Loucy (cell line): ENCODE measurements around the gene FLCN.

Source experiments
- H2AFZ ChIP-seq: fragments of 200-600 bp; sonication (generic); 2 replicates; pipeline ENCODE4 v1.6.0; 2016; ENCODE audit warnings: antibody characterized with exemption, mild to moderate bottlenecking, low read length, moderate library complexity
- H3F3A ChIP-seq: fragments of 200-600 bp; 2 replicates; pipeline ENCODE4 v1.6.0; 2016; ENCODE audit warnings: antibody characterized with exemption, low read depth, mild to moderate bottlenecking
- H3K27me3 ChIP-seq: fragments of 200-600 bp; sonication (generic); 2 replicates; pipeline ENCODE4 v1.6.1; 2014; ENCODE audit warnings: low read length, mild to moderate bottlenecking; ENCODE audit not compliant: insufficient read depth, poor library complexity, severe bottlenecking
- H3K36me3 ChIP-seq: fragments of 200-600 bp; sonication (generic); 2 replicates; pipeline ENCODE4 v1.6.1; 2016; ENCODE audit warnings: low read length; ENCODE audit not compliant: insufficient read depth
- H3K4me1 ChIP-seq: fragments of 200-600 bp; sonication (generic); 2 replicates; pipeline ENCODE4 v1.5.1; 2014; ENCODE audit warnings: low read length, mild to moderate bottlenecking; ENCODE audit not compliant: insufficient read depth, poor library complexity, severe bottlenecking
- H3K4me2 ChIP-seq: fragments of 200-600 bp; sonication (generic); 2 replicates; pipeline ENCODE4 v1.6.0; 2014; ENCODE audit warnings: antibody characterized with exemption, low read length, low read depth, mild to moderate bottlenecking; ENCODE audit not compliant: poor library complexity, severe bottlenecking
- H3K4me3 ChIP-seq: fragments of 200-600 bp; sonication (generic); 2 replicates; pipeline ENCODE4 v1.5.1; 2014; ENCODE audit warnings: low read length, mild to moderate bottlenecking, mixed read lengths; ENCODE audit not compliant: poor library complexity, severe bottlenecking
- H3K79me2 ChIP-seq: fragments of 200-600 bp; sonication (generic); 2 replicates; pipeline ENCODE4 v1.6.1; 2014; ENCODE audit warnings: low read length; ENCODE audit not compliant: insufficient read depth
- H3K9ac ChIP-seq: fragments of 200-600 bp; sonication (generic); 2 replicates; pipeline ENCODE4 v1.6.0; 2014; ENCODE audit warnings: mild to moderate bottlenecking, low read depth, low read length, moderate library complexity; ENCODE audit not compliant: poor library complexity, severe bottlenecking
- H3K9me2 ChIP-seq: fragments of 200-600 bp; sonication (generic); replicated peaks from 2 replicates; pipeline ENCODE4 v1.6.1; 2016; ENCODE audit warnings: low read depth, low read length, mixed read lengths
- H3K9me3 ChIP-seq: fragments of 200-600 bp; sonication (generic); 2 replicates; pipeline ENCODE4 v1.6.1; 2014; ENCODE audit warnings: mild to moderate bottlenecking, antibody characterized with exemption, low read length, low read depth; ENCODE audit not compliant: insufficient read depth
- H4K20me1 ChIP-seq: fragments of 200-600 bp; sonication (generic); 2 replicates; pipeline ENCODE4 v1.6.0; 2014; ENCODE audit warnings: antibody characterized with exemption, low read length, mild to moderate bottlenecking; ENCODE audit not compliant: insufficient read depth, poor library complexity, severe bottlenecking
- EZH2phosphoT487 ChIP-seq: fragments of 200-600 bp; IDR thresholded peaks from 2 replicates; pipeline ENCODE4 v1.6.1; 2018; ENCODE audit warnings: antibody characterized with exemption, mild to moderate bottlenecking, moderate library complexity, borderline replicate concordance
- TF ChIP-seq, protein P1 (sequence below): fragments of 200-600 bp; sonication (generic); conservative IDR thresholded peaks from 2 replicates; pipeline ENCODE4 v1.5.1; 2014; ENCODE audit warnings: mild to moderate bottlenecking, antibody characterized with exemption, low read length

FLCN gene

DNA sequence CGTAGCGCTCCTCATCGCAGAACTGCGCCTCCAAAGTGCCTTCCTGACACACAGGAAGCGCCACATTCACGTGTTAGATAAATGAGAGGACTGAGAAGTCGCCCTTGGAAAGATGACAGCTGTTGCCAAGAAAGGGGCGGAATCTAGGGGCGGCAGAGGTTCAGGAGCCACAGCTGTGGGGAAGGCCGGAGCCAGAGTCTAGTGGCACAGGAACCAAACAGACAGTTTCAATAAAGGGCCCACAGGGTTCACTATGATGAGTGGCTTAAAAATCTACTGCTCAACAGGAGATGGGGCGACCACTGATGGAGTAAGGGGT, 4.7 kb downstream of the FLCN start:
- Histone ChIP-seq H4K20me1 (no peaks in the 10 kb centered on the region), H3K4me2 (no peak overlapping the region), H3K27me3 (no peaks in the 10 kb centered on the region), H3K9me3 (no peaks in the 10 kb centered on the region), H2AFZ (no peak overlapping the region), H3K79me2 (peaks cover 23% of the 10 kb centered on the region; the same call in 1 of the 2 replicates), H3K4me1 (peaks cover 12% of the 10 kb centered on the region), H3K36me3 (peaks cover 23% of the 10 kb centered on the region; the same call in 1 of the 2 replicates), H3K4me3 (no peak overlapping the region), H3K9ac (no peak overlapping the region), H3F3A (no peaks in the 10 kb centered on the region), H3K9me2 (no peaks in the 10 kb centered on the region)
- no peak for TF ChIP-seq EZH2phosphoT487
- TF ChIP-seq, protein P1, sequence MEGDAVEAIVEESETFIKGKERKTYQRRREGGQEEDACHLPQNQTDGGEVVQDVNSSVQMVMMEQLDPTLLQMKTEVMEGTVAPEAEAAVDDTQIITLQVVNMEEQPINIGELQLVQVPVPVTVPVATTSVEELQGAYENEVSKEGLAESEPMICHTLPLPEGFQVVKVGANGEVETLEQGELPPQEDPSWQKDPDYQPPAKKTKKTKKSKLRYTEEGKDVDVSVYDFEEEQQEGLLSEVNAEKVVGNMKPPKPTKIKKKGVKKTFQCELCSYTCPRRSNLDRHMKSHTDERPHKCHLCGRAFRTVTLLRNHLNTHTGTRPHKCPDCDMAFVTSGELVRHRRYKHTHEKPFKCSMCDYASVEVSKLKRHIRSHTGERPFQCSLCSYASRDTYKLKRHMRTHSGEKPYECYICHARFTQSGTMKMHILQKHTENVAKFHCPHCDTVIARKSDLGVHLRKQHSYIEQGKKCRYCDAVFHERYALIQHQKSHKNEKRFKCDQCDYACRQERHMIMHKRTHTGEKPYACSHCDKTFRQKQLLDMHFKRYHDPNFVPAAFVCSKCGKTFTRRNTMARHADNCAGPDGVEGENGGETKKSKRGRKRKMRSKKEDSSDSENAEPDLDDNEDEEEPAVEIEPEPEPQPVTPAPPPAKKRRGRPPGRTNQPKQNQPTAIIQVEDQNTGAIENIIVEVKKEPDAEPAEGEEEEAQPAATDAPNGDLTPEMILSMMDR = no peak

DNA sequence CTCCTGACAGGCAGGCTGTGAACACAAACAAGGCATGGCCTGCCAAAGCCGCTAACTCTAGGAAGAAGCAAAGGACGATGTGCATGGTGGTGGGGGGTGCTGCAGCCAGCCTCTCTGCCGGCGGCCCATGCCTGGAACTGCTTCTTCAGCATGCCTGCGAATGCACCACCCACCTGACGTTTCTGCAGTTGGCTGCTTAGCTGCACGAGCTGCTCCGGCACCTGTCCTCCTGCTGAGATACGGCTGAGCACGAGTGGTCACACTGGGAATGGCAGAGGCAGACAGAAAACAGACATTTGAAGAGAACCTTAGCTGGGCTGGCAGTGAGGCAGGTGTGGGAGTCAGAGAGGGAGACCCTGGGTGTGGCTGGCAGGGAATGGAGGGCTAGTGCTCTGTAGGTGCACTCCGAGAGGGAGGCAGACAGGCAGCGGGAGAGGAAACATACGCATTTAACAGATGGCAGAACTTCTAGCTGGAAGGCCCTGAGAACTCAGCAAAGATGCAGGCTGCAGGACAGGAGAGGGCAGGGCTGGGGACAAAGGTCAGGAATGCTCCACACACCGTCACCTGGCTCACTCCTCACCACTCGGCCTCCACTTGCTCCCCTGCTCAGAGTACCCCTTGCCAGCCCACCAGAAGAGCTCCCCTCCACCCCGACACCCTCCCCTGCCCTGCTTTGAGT, 5.2 kb downstream of the FLCN start:
- peaks cover 22% of the 10 kb centered on the region; the same call in 1 of the 2 replicates for H3K79me2 ChIP-seq
- H3K9me3 ChIP-seq = no peaks in the 10 kb centered on the region
- no peak overlapping the region for H3K4me3 ChIP-seq
- no peaks in the 10 kb centered on the region for H3K9me2 ChIP-seq
- no peak overlapping the region for H3K9ac ChIP-seq
- H3F3A ChIP-seq = no peaks in the 10 kb centered on the region
- H3K36me3 ChIP-seq = peaks cover 27% of the 10 kb centered on the region; the same call in 1 of the 2 replicates
- TF ChIP-seq EZH2phosphoT487 = no peak
- TF ChIP-seq, protein P1 = no peak
- no peak overlapping the region for H2AFZ ChIP-seq
- no peaks in the 10 kb centered on the region for H3K27me3 ChIP-seq
- H3K4me2 ChIP-seq = no peak overlapping the region
- no peaks in the 10 kb centered on the region for H4K20me1 ChIP-seq
- H3K4me1 ChIP-seq = peaks cover 10% of the 10 kb centered on the region

DNA sequence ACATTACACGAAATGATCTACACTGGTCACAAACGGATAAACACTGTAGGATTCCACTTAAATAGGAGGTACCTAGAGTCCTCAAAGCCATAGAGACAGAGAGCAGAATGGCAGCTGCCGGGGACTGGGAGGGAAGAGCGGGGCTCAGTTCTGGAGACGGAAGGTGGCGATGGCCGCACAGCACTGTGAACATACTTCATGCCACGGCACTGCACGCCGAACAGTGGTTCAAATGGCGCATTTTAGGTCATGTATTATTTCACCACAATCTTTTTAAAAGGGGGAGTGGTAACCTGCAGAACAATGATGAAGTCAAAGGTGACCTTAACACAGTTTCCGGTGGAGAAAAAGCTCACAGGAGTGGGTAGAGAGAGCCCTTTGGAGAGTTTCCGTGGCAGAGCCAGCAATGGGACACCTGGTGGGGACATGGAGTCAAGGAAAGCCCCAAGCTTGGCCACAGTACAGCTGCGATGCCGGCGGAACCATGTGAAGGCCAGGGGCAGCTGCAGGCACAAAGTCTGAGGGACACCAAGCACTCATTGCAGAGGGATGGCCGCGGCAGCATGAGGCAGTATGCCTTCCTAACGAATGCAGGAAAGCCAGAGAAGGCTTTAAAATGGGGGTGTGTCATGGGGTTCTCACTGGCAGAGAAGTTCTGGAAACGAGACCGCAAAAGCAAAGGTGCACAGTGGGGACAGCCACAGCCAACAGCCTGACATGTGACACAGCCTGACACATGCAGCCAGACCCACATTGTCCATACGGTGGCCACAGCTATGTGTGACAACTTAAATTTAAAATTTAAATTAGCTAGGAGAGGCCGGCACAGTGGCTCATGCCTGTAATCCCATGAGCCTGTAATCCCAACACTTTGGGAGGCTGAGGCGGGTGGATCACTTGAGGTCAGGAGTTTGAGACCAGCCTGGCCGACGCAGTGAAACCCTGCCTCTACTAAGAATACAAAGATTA, 7.3 kb downstream of the FLCN start:
- Histone ChIP-seq H3K79me2 (peaks cover 5% of the 10 kb centered on the region; the same call in 1 of the 2 replicates), H3K27me3 (no peaks in the 10 kb centered on the region), H3K36me3 (peaks cover 47% of the 10 kb centered on the region; the same call in 1 of the 2 replicates), H3K9ac (no peak overlapping the region), H3K4me1 (no peaks in the 10 kb centered on the region), H3K4me2 (no peak overlapping the region), H3K9me3 (no peaks in the 10 kb centered on the region), H3K4me3 (no peak overlapping the region), H3F3A (no peaks in the 10 kb centered on the region), H4K20me1 (no peaks in the 10 kb centered on the region), H2AFZ (no peak overlapping the region), H3K9me2 (no peaks in the 10 kb centered on the region)
- no peak for TF ChIP-seq EZH2phosphoT487
- TF ChIP-seq, protein P1 = no peak
